ENCODE results near the gene CCL4.
A peak's percentile ranks its signal among the peaks of the same experiment; 100 is the strongest.
"Not testable (repeated sequence)": the region's sequence is repeated elsewhere in the genome, so short reads cannot be mapped to it uniquely, and the experiment has no call there.

The CCL4 gene

DNA sequence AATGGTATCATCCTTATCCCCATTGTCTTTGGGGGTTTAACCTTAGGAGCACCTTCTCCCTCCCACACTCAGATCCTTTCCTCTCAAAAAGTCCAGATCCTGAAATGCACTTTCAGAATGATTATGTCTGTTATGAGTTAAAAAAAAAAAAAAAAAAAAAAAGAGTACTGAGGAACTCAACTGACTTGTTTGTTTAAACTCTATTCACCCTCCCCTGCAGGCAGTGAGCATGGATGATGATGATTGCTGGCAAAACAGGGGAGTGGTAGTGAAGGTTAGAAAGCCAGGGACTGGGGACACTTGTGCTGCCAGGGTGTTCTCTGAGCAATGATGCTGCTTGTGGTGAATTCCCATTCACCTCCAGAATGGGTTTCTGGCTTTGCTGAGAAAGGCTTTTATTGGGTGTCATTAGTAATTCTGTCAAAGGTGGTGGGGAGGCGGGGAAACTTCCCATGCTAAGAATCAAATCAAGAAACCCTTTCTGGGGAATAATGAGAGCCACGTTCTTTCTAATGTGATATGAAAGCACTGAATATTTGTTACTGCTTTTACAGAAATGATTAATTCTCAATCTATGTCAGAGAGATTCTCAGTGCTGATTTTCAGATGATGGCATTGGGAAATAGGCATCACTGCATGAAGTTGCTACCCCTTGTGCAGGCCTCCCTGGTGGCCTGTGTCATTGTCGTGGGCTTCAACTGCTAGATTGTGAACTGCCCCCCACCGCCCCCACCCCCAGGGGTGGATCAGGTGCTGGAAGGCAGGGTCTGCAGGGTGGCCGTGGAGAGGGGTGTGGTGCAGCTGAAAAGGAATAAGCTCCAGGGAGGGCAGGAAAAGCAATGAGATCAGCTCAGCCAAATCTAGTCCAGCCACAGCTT lies 14.1 kb downstream of the CCL4 start:
- TF ChIP-seq POU2F2 (IDR thresholded peaks at IDR 0.05; ENCODE audit: low read depth, low read length) (no peak), SPI1 (IDR thresholded peaks at IDR 0.05; ENCODE audit: low read depth, low read length) (peak; percentile 57)
- FAIRE-seq = no peak
- no peak for DNase-seq (ENCODE audit: insufficient read length, low spot score)

- TF ChIP-seq POLR2AphosphoS5 (IDR thresholded peaks at IDR 0.05; ENCODE audit: low read depth, low read length) (no peak), SPI1 (IDR thresholded peaks at IDR 0.05; ENCODE audit: low read depth, low read length) (peak; percentile 53)
- DNase-seq (ENCODE audit: insufficient read length, low spot score) = no peak
- no peak for FAIRE-seq
Measured at GRCh38 chr17:36118477-36119353, 15.1 kb downstream of the CCL4 start.

- DNase-seq (ENCODE audit: insufficient read length, low spot score) = no peak
- TF ChIP-seq PAX5 (IDR thresholded peaks at IDR 0.05; ENCODE audit: insufficient read depth, low read length, severe bottlenecking) (no peak), SPI1 (IDR thresholded peaks at IDR 0.05; ENCODE audit: low read depth, low read length) (no peak), TAF1 (IDR thresholded peaks at IDR 0.05; ENCODE audit: low read depth, low read length) (no peak), POLR2A (IDR thresholded peaks at IDR 0.05; ENCODE audit: low read depth, low read length) (no peak), POU2F2 (IDR thresholded peaks at IDR 0.05; ENCODE audit: low read depth, low read length) (no peak)
- no peak for FAIRE-seq
Measured at GRCh38 chr17:36120221-36120620, 16.6 kb downstream of the CCL4 start.

DNA sequence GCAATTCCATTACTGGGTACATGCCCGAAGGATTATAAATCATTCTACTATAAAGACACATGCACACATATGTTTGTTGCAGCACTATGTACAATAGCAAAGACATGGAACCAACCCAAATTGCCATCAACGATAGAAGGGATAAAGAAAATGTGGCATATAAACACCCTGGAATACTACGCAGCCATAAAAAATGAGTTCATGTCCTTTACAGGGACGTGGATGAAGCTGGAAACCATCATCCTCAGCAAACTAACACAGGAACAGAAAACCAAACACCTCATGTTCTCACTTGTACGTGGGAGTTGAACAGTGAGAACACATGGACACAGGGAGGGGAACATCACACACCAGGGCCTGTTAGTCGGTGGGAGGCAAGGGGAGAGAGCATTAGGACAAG lies 17.5 kb downstream of the CCL4 start:
- not testable (repeated sequence) for DNase-seq (ENCODE audit: insufficient read length, low spot score); FAIRE-seq

GRCh38 chr17:36123431-36123830 lies 19.8 kb downstream of the CCL4 start:
- TF ChIP-seq SPI1 (IDR thresholded peaks at IDR 0.05; ENCODE audit: low read depth, low read length) = no peak
- no peak for TF ChIP-seq POLR2A (IDR thresholded peaks at IDR 0.05; ENCODE audit: low read depth, low read length)
- TF ChIP-seq TAF1 (IDR thresholded peaks at IDR 0.05; ENCODE audit: low read depth, low read length) = no peak
- no peak for TF ChIP-seq POU2F2 (IDR thresholded peaks at IDR 0.05; ENCODE audit: low read depth, low read length)
- no peak for TF ChIP-seq PAX5 (IDR thresholded peaks at IDR 0.05; ENCODE audit: insufficient read depth, low read length, severe bottlenecking)
- TF ChIP-seq POLR2AphosphoS5 (IDR thresholded peaks at IDR 0.05; ENCODE audit: low read depth, low read length) = no peak
- DNase-seq (ENCODE audit: insufficient read length, low spot score) = no peak
- FAIRE-seq = no peak

- FAIRE-seq (no peak), DNase-seq (ENCODE audit: insufficient read length, low spot score) (no peak)
- TF ChIP-seq TAF1 (IDR thresholded peaks at IDR 0.05; ENCODE audit: low read depth, low read length) (no peak), POU2F2 (IDR thresholded peaks at IDR 0.05; ENCODE audit: low read depth, low read length) (no peak), SPI1 (IDR thresholded peaks at IDR 0.05; ENCODE audit: low read depth, low read length) (no peak), POLR2A (IDR thresholded peaks at IDR 0.05; ENCODE audit: low read depth, low read length) (no peak), POLR2AphosphoS5 (IDR thresholded peaks at IDR 0.05; ENCODE audit: low read depth, low read length) (no peak), PAX5 (IDR thresholded peaks at IDR 0.05; ENCODE audit: insufficient read depth, low read length, severe bottlenecking) (no peak)
Measured at GRCh38 chr17:36124879-36125824, 21.5 kb downstream of the CCL4 start.

- TF ChIP-seq POLR2AphosphoS5 (IDR thresholded peaks at IDR 0.05; ENCODE audit: low read depth, low read length) = peak; percentile 45; the same call in 1 of the 2 replicates
- TF ChIP-seq SPI1 (IDR thresholded peaks at IDR 0.05; ENCODE audit: low read depth, low read length) = peak; percentile 86
- no peak for TF ChIP-seq POU2F2 (IDR thresholded peaks at IDR 0.05; ENCODE audit: low read depth, low read length)
- TF ChIP-seq TAF1 (IDR thresholded peaks at IDR 0.05; ENCODE audit: low read depth, low read length) = no peak
- TF ChIP-seq PAX5 (IDR thresholded peaks at IDR 0.05; ENCODE audit: insufficient read depth, low read length, severe bottlenecking) = no peak
- TF ChIP-seq POLR2A (IDR thresholded peaks at IDR 0.05; ENCODE audit: low read depth, low read length) = 0 out of 2 replicates have a peak, but pooled peaks have one; percentile 38
- no peak for FAIRE-seq
- DNase-seq (ENCODE audit: insufficient read length, low spot score) = no peak
Measured at GRCh38 chr17:36127199-36127893, 23.7 kb downstream of the CCL4 start.

- DNase-seq (ENCODE audit: insufficient read length, low spot score) = no peak
- FAIRE-seq = no peak
- TF ChIP-seq SPI1 (IDR thresholded peaks at IDR 0.05; ENCODE audit: low read depth, low read length) (no peak), POU2F2 (IDR thresholded peaks at IDR 0.05; ENCODE audit: low read depth, low read length) (no peak), PAX5 (IDR thresholded peaks at IDR 0.05; ENCODE audit: insufficient read depth, low read length, severe bottlenecking) (no peak), POLR2AphosphoS5 (IDR thresholded peaks at IDR 0.05; ENCODE audit: low read depth, low read length) (no peak), POLR2A (IDR thresholded peaks at IDR 0.05; ENCODE audit: low read depth, low read length) (no peak), TAF1 (IDR thresholded peaks at IDR 0.05; ENCODE audit: low read depth, low read length) (no peak)
Measured at GRCh38 chr17:36127911-36128310, 24.3 kb downstream of the CCL4 start.
